Measurements from ENCODE around the gene SNX5. TPM values are rescaled to one million over a fixed set of nuclear protein-coding genes. Genes with fewer than 3 reads are reported as not detected.

SNX5 gene
- total and polyA plus RNA-seq, 2 of the 13 experiments (the other 11 are each of a cell fraction or from before 2014, with no cell fraction given) = 664 to 1,040 TPM

- TF ChIP-seq KLF11 (CRISPR knock-in tag; IDR thresholded peaks at IDR 0.05) (no peak), SNAPC2 (CRISPR knock-in tag; IDR thresholded peaks at IDR 0.05) (0 out of 2 replicates have a peak, but pooled peaks have one; percentile 32), ZNF598 (CRISPR knock-in tag; IDR thresholded peaks at IDR 0.05; ENCODE audit: borderline replicate concordance) (peak; percentile 44; the same call in 1 of the 2 replicates), FOXK1 (CRISPR knock-in tag; IDR thresholded peaks at IDR 0.05; ENCODE audit: borderline replicate concordance, low read depth) (no peak; the same call in 1 of the 2 replicates), CCDC6 (CRISPR knock-in tag; IDR thresholded peaks at IDR 0.05) (0 out of 2 replicates have a peak, but pooled peaks have one; percentile 25), ARHGAP35 (CRISPR knock-in tag; IDR thresholded peaks at IDR 0.05; ENCODE audit: borderline replicate concordance) (0 out of 2 replicates have a peak, but pooled peaks have one; percentile 19), HOXA7 (CRISPR knock-in tag; IDR thresholded peaks at IDR 0.05) (peak; percentile 79; the same call in 1 of the 2 replicates), POLR2G (IDR thresholded peaks at IDR 0.05; ENCODE audit: low read depth, low read length) (peak; percentile 75), ZNF670 (CRISPR knock-in tag; IDR thresholded peaks at IDR 0.05; ENCODE audit: borderline replicate concordance) (no peak), KLF13 (CRISPR knock-in tag; IDR thresholded peaks at IDR 0.05) (no peak), RARG (CRISPR knock-in tag; IDR thresholded peaks at IDR 0.05; ENCODE audit: low read depth) (peak; percentile 90; the same call in 1 of the 2 replicates), ZFP37 (CRISPR knock-in tag; IDR thresholded peaks at IDR 0.05; ENCODE audit: borderline replicate concordance) (no peak), NFE2L1 (CRISPR knock-in tag; IDR thresholded peaks at IDR 0.05; ENCODE audit: borderline replicate concordance) (no peak), TEF (CRISPR knock-in tag; IDR thresholded peaks at IDR 0.05) (no peak; the same call in 1 of the 2 replicates), GFI1 (CRISPR knock-in tag; IDR thresholded peaks at IDR 0.05; ENCODE audit: borderline replicate concordance) (peak; percentile 26; the same call in 1 of the 2 replicates), LBX2 (CRISPR knock-in tag; IDR thresholded peaks at IDR 0.05; ENCODE audit: borderline replicate concordance) (no peak), SP1 (IDR thresholded peaks at IDR 0.05) (no peak), SP1 (CRISPR knock-in tag; IDR thresholded peaks at IDR 0.05) (0 out of 2 replicates have a peak, but pooled peaks have one; percentile 29), ZNF138 (CRISPR knock-in tag; IDR thresholded peaks at IDR 0.05; ENCODE audit: low read depth) (no peak), SP2 (CRISPR knock-in tag; IDR thresholded peaks at IDR 0.05) (no peak), ZFYVE20 (CRISPR knock-in tag; IDR thresholded peaks at IDR 0.05; ENCODE audit: borderline replicate concordance, low read depth) (peak; percentile 25; the same call in 1 of the 2 replicates)
- TF ChIP-seq, protein P1, sequence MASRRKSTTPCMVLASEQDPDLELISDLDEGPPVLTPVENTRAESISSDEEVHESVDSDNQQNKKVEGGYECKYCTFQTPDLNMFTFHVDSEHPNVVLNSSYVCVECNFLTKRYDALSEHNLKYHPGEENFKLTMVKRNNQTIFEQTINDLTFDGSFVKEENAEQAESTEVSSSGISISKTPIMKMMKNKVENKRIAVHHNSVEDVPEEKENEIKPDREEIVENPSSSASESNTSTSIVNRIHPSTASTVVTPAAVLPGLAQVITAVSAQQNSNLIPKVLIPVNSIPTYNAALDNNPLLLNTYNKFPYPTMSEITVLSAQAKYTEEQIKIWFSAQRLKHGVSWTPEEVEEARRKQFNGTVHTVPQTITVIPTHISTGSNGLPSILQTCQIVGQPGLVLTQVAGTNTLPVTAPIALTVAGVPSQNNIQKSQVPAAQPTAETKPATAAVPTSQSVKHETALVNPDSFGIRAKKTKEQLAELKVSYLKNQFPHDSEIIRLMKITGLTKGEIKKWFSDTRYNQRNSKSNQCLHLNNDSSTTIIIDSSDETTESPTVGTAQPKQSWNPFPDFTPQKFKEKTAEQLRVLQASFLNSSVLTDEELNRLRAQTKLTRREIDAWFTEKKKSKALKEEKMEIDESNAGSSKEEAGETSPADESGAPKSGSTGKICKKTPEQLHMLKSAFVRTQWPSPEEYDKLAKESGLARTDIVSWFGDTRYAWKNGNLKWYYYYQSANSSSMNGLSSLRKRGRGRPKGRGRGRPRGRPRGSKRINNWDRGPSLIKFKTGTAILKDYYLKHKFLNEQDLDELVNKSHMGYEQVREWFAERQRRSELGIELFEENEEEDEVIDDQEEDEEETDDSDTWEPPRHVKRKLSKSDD (CRISPR knock-in tag; IDR thresholded peaks at IDR 0.05; ENCODE audit: low read depth) = no peak; the same call in 1 of the 2 replicates
- TF ChIP-seq, protein P2, sequence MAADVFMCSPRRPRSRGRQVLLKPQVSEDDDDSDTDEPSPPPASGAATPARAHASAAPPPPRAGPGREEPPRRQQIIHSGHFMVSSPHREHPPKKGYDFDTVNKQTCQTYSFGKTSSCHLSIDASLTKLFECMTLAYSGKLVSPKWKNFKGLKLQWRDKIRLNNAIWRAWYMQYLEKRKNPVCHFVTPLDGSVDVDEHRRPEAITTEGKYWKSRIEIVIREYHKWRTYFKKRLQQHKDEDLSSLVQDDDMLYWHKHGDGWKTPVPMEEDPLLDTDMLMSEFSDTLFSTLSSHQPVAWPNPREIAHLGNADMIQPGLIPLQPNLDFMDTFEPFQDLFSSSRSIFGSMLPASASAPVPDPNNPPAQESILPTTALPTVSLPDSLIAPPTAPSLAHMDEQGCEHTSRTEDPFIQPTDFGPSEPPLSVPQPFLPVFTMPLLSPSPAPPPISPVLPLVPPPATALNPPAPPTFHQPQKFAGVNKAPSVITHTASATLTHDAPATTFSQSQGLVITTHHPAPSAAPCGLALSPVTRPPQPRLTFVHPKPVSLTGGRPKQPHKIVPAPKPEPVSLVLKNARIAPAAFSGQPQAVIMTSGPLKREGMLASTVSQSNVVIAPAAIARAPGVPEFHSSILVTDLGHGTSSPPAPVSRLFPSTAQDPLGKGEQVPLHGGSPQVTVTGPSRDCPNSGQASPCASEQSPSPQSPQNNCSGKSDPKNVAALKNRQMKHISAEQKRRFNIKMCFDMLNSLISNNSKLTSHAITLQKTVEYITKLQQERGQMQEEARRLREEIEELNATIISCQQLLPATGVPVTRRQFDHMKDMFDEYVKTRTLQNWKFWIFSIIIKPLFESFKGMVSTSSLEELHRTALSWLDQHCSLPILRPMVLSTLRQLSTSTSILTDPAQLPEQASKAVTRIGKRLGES (CRISPR knock-in tag; IDR thresholded peaks at IDR 0.05; ENCODE audit: borderline replicate concordance) = no peak
These were observed 28.2 kb downstream of the SNX5 start (continued) for GRCh38 chr20:17940224-17940971.
